HEK293T (cell line): ENCODE measurements around the gene CABLES2.

Experiments
- CTCF ChIA-PET: fragments of 350-600 bp; formaldehyde crosslinking; extraction: SDS; loops from one replicate; lab custom pipeline; 2021; ENCODE audit warnings: antibody characterized with exemption, inconsistent platforms; lab: Yijun Ruan, JAX
- POLR2A ChIA-PET: fragments of 350-600 bp; formaldehyde crosslinking; extraction: SDS; loops from one replicate; lab custom pipeline; 2020; ENCODE audit warnings: antibody characterized with exemption, inconsistent platforms; lab: Yijun Ruan, JAX
- DNase-seq: peaks from one replicate; pipeline ENCODE4 v3.0.0; 2012; ENCODE audit warnings: mixed read lengths; ENCODE audit errors: extremely low spot score
- ARNT ChIP-seq: fragments of 450-650 bp; IDR thresholded peaks from 2 replicates; pipeline ENCODE4 v1.6.1; 2017; ENCODE audit warnings: mild to moderate bottlenecking
- BHLHE40 ChIP-seq: fragments of 450-650 bp; IDR thresholded peaks from 2 replicates; pipeline ENCODE4 v1.6.1; 2016; ENCODE audit warnings: mild to moderate bottlenecking, moderate library complexity, borderline replicate concordance
- CTBP1 ChIP-seq: fragments of 450-650 bp; IDR thresholded peaks from 2 replicates; pipeline ENCODE4 v1.6.1; 2016; ENCODE audit warnings: borderline replicate concordance
- ELF4 ChIP-seq: fragments of 450-650 bp; IDR thresholded peaks from 2 replicates; pipeline ENCODE4 v1.6.1; 2017; ENCODE audit warnings: antibody characterized with exemption
- FOXA1 ChIP-seq: fragments of 450-650 bp; IDR thresholded peaks from 2 replicates; pipeline ENCODE4 v1.6.1; 2016; ENCODE audit warnings: mild to moderate bottlenecking
- FOXK2 ChIP-seq: fragments of 450-650 bp; IDR thresholded peaks from 2 replicates; pipeline ENCODE4 v1.6.1; 2016; ENCODE audit warnings: mild to moderate bottlenecking
- FOXM1 ChIP-seq: fragments of 450-650 bp; IDR thresholded peaks from 2 replicates; pipeline ENCODE4 v1.6.1; 2017; ENCODE audit warnings: mild to moderate bottlenecking, borderline replicate concordance
- HDGF ChIP-seq: fragments of 450-650 bp; IDR thresholded peaks from 2 replicates; pipeline ENCODE4 v1.6.1; 2017; ENCODE audit warnings: antibody characterized with exemption, borderline replicate concordance
- L3MBTL2 ChIP-seq: fragments of 450-650 bp; conservative IDR thresholded peaks from 2 replicates; pipeline ENCODE4 v1.6.1; 2016; ENCODE audit warnings: mild to moderate bottlenecking
- LEF1 ChIP-seq: fragments of 450-650 bp; IDR thresholded peaks from 2 replicates; pipeline ENCODE4 v1.6.1; 2017; ENCODE audit warnings: mild to moderate bottlenecking, borderline replicate concordance
- NFRKB ChIP-seq: fragments of 450-650 bp; IDR thresholded peaks from 2 replicates; pipeline ENCODE4 v1.6.1; 2016; ENCODE audit warnings: mild to moderate bottlenecking, moderate library complexity
- PKNOX1 ChIP-seq: fragments of 450-650 bp; IDR thresholded peaks from 2 replicates; pipeline ENCODE4 v1.6.1; 2016
- SP1 ChIP-seq: fragments of 450-650 bp; IDR thresholded peaks from 2 replicates; pipeline ENCODE4 v1.6.1; 2017
- SUZ12 ChIP-seq: fragments of 450-650 bp; IDR thresholded peaks from 2 replicates; pipeline ENCODE4 v1.6.1; 2016; ENCODE audit warnings: mild to moderate bottlenecking
- TARDBP ChIP-seq: fragments of 450-650 bp; IDR thresholded peaks from 2 replicates; pipeline ENCODE4 v1.6.1; 2016
- ZNF384 ChIP-seq: fragments of 450-650 bp; IDR thresholded peaks from 2 replicates; pipeline ENCODE4 v1.6.1; 2016

The CABLES2 gene

GRCh38 chr20:62393335-62393665, 13.8 kb downstream of the CABLES2 start:
- CTCF ChIA-PET: no interaction called here
- POLR2A ChIA-PET: no interaction called here
- no peak for DNase-seq
- TF ChIP-seq ZNF384 (no peak), FOXM1 (no peak)

- no peak for DNase-seq
- POLR2A ChIA-PET: interaction anchor here (0.9 kb wide), 1 partner anchor 12 kb away, joined by 3 read pairs; no protein-coding TSS in a partner anchor
- TF ChIP-seq TARDBP (no peak), FOXA1 (no peak), ELF4 (no peak), FOXM1 (no peak), PKNOX1 (no peak), LEF1 (no peak), ARNT (no peak), SP1 (no peak), NFRKB (no peak), L3MBTL2 (no peak), HDGF (no peak), ZNF384 (no peak), BHLHE40 (no peak), SUZ12 (no peak), CTBP1 (no peak), FOXK2 (no peak)
- CTCF ChIA-PET: no interaction called here
Observed at GRCh38 chr20:62392621-62393334, 14.3 kb downstream of the CABLES2 start.

- CTCF ChIA-PET: no interaction called here
- DNase-seq: no peak
- TF ChIP-seq SUZ12 (no peak), L3MBTL2 (no peak), ARNT (no peak), FOXK2 (no peak), BHLHE40 (no peak), NFRKB (no peak), SP1 (no peak), FOXM1 (no peak), TARDBP (no peak), PKNOX1 (no peak), FOXA1 (no peak), ZNF384 (no peak), LEF1 (no peak), HDGF (no peak), ELF4 (no peak), CTBP1 (no peak)
- POLR2A ChIA-PET: interaction anchor here (0.9 kb wide), 1 partner anchor 11 kb away, joined by 3 read pairs; no protein-coding TSS in a partner anchor
Observed at GRCh38 chr20:62392077-62392418, 15.0 kb downstream of the CABLES2 start.

- CTCF ChIA-PET: no interaction called here
- DNase-seq: no peak
- POLR2A ChIA-PET: interaction anchor here (0.8 to 1.8 kb wide), 2 partner anchors 13 to 26 kb away, joined by 3 to 7 read pairs; no protein-coding TSS in a partner anchor
- TF ChIP-seq CTBP1: no peak
Observed at GRCh38 chr20:62391165-62392076, 15.7 kb downstream of the CABLES2 start.

GRCh38 chr20:62390317-62391164, 16.5 kb downstream of the CABLES2 start:
- ChIA-PET POLR2A (interaction anchor here (1.8 kb wide), 1 partner anchor 14 kb away, joined by 7 read pairs; no protein-coding TSS in a partner anchor), CTCF (no interaction called here)
- DNase-seq: no peak
- no peak for TF ChIP-seq FOXA1
- no peak for TF ChIP-seq SP1
- no peak for TF ChIP-seq LEF1
- TF ChIP-seq ZNF384: no peak

GRCh38 chr20:62389601-62390087, 17.4 kb downstream of the CABLES2 start:
- TF ChIP-seq CTBP1 (no peak), ARNT (no peak), ZNF384 (no peak), SUZ12 (no peak), FOXM1 (no peak), L3MBTL2 (no peak), ELF4 (no peak), SP1 (no peak), PKNOX1 (no peak), NFRKB (no peak), BHLHE40 (no peak)
- CTCF ChIA-PET: no interaction called here
- no peak for DNase-seq
- POLR2A ChIA-PET: interaction anchor here (1.8 kb wide), 1 partner anchor 15 kb away, joined by 7 read pairs; no protein-coding TSS in a partner anchor
